ENCODE measurements around the gene ONECUT1.

DNA sequence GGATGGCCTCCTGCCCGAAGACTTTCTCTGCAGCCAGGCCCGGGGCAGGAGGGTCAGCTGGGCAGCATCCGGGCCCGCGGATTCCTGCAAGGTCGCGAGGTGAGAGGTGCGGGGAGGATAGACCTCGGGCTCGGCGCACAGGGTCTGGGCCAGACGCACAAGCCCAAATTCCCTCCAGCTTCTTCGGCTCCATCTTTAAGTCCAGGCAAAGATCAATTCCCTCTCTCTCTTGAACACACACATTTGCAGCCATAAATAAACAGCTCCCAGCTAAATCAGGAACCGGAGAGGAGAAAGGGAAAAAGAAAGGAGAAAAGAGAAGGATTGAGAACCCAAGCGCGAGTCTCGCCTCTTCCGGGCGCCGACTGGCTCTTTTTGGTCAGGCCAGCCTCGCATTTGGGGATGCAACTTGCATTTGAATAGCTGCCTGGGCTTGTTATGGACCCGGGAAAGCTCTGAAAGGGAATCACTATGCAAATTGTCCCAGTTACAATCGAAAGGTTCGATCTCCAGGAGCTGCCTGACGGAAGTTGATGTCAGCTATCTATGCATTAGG lies 14.5 kb upstream of the ONECUT1 start:
- TF ChIP-seq, protein P1, sequence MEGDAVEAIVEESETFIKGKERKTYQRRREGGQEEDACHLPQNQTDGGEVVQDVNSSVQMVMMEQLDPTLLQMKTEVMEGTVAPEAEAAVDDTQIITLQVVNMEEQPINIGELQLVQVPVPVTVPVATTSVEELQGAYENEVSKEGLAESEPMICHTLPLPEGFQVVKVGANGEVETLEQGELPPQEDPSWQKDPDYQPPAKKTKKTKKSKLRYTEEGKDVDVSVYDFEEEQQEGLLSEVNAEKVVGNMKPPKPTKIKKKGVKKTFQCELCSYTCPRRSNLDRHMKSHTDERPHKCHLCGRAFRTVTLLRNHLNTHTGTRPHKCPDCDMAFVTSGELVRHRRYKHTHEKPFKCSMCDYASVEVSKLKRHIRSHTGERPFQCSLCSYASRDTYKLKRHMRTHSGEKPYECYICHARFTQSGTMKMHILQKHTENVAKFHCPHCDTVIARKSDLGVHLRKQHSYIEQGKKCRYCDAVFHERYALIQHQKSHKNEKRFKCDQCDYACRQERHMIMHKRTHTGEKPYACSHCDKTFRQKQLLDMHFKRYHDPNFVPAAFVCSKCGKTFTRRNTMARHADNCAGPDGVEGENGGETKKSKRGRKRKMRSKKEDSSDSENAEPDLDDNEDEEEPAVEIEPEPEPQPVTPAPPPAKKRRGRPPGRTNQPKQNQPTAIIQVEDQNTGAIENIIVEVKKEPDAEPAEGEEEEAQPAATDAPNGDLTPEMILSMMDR (IDR thresholded peaks at IDR 0.05; ENCODE audit: extremely low read depth in 1 of 2, insufficient read depth in 1 of 2, low read depth in 1 of 2, low read length in 2 of 2): no peak
- TF ChIP-seq POLR2AphosphoS5 (IDR thresholded peaks at IDR 0.05; ENCODE audit: insufficient read depth, low read depth, low read length) (no peak), JUN (IDR thresholded peaks at IDR 0.05; ENCODE audit: borderline replicate concordance, insufficient read depth, insufficient read length, low read depth) (no peak)
- TF ChIP-seq, protein P2, sequence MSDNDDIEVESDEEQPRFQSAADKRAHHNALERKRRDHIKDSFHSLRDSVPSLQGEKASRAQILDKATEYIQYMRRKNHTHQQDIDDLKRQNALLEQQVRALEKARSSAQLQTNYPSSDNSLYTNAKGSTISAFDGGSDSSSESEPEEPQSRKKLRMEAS (IDR thresholded peaks at IDR 0.05; ENCODE audit: insufficient read depth, insufficient read length): no peak

All from endothelial cell of umbilical vein (primary cell).